ENCODE results near the gene HEXD.

HEXD gene

GRCh38 chr17:82415336-82415735 lies 2.8 kb upstream of the HEXD start:
- DNase-seq (ENCODE audit: low read depth), result no peak

- no peak for DNase-seq (ENCODE audit: low read depth)
Measured at GRCh38 chr17:82415786-82416185, 2.4 kb upstream of the HEXD start.

GRCh38 chr17:82416264-82416663 lies 1.9 kb upstream of the HEXD start:
- no peak for DNase-seq (ENCODE audit: low read depth)

DNA sequence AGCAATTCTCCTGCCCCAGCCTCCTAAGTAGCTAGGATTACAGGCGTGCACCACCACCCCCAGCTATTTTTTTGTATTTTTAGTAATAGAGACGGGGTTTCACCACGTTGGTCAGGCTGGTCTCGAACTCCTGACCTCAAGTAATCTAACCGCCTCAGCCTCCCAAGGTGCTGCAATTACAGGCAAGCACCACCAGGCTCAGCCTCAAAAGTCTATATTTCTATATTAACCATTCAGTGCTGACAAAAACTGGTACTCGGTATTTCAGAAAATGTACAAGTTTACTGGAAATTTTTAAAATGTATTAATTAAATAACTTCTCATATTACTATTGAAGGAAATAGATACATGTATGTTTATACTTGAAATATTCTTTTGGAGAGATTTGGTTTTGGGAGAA lies 1.4 kb upstream of the HEXD start:
- DNase-seq (ENCODE audit: low read depth), result no peak

- no peak for DNase-seq (ENCODE audit: low read depth)
Measured at GRCh38 chr17:82419540-82419939, 1.4 kb downstream of the HEXD start.

GRCh38 chr17:82424001-82424862 lies 6.1 kb downstream of the HEXD start:
- peak; percentile 18 for DNase-seq (ENCODE audit: low read depth)

- DNase-seq (ENCODE audit: low read depth), result no peak
Measured at GRCh38 chr17:82424863-82425159, 6.7 kb downstream of the HEXD start.

- DNase-seq (ENCODE audit: low read depth), result no peak
Measured at GRCh38 chr17:82428546-82428945, 10.4 kb downstream of the HEXD start.

- DNase-seq (ENCODE audit: low read depth), result no peak
Measured at GRCh38 chr17:82429824-82430223, 11.7 kb downstream of the HEXD start.

- no peak for DNase-seq (ENCODE audit: low read depth)
Measured at GRCh38 chr17:82432017-82432416, 13.9 kb downstream of the HEXD start.

- DNase-seq (ENCODE audit: low read depth), result no peak
Measured at GRCh38 chr17:82433560-82434215, 15.5 kb downstream of the HEXD start.

DNA sequence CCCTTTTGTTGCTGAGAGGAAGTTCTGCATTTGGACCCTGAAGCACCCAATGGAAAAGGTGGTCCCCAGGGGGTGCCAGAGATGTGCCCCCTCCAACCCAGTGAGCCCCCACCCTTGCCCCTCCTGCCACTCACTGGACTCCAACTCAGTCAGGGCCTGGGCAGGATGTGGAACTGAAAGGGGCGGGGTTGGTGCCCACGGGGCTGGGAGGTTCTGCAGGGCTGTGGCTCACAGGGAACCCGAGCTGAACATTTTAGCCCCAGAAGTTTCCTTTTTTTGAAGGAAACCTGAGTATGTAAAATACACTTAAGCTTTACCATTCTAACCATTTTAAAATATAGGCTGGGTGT lies 16.0 kb downstream of the HEXD start:
- no peak for DNase-seq (ENCODE audit: low read depth)

DNA sequence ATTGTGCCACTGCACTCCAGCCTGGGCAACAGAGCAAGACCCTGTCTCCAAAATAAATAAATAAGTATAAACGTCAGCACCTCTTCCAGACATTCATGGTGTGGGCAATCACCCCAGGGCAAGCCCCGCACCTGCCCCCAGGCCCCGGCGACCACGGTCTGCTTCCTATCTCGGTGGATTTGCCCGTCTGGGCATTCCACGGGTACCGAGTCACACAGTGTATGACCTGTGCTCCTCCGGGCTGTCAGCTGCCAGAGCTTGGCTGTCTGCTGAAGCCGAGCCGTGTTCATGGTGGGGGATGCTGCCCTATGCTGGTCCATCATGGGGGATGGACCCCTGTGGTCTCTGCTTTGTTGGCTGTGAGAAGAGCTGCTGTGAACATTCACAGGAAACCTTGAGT lies 17.0 kb downstream of the HEXD start:
- DNase-seq (ENCODE audit: low read depth), result no peak

GRCh38 chr17:82435601-82436583 lies 17.7 kb downstream of the HEXD start:
- no peak for DNase-seq (ENCODE audit: low read depth)

DNA sequence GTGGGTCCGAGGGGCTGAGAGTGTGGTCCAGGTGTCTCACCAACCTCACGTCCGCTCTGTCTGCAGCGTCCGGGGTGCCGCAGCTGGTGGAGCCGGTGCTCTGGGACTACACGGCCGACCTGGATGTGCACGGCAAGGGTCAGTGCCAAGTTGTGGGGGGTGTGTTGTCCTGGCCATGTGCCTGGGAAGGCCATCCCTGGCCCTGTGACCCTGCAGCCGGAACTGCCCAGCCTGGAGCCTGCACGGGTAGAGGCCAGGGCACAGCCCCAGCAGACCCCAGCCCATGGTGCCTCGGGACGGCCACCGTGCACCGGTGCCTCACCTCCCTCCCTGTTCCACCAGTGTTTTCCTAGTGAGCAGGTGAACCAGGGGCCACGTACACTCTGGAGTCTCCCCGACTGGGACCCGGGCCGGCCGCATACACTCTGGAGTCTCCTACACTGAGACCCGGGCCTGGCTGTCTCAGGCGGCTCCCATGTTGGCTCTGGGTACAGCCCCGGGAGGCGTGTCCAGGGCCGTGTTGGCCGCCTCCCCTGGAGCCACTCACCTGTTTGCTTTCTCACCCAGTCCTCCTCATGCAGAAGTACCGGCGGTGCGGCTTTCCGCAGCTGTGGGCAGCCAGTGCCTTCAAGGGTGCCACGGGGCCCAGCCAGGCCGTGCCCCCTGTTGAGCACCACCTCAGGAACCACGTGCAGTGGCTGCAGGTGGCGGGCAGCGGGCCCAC lies 18.6 kb downstream of the HEXD start:
- DNase-seq (ENCODE audit: low read depth), result no peak

GRCh38 chr17:82437325-82437668 lies 19.1 kb downstream of the HEXD start:
- no peak for DNase-seq (ENCODE audit: low read depth)

DNA sequence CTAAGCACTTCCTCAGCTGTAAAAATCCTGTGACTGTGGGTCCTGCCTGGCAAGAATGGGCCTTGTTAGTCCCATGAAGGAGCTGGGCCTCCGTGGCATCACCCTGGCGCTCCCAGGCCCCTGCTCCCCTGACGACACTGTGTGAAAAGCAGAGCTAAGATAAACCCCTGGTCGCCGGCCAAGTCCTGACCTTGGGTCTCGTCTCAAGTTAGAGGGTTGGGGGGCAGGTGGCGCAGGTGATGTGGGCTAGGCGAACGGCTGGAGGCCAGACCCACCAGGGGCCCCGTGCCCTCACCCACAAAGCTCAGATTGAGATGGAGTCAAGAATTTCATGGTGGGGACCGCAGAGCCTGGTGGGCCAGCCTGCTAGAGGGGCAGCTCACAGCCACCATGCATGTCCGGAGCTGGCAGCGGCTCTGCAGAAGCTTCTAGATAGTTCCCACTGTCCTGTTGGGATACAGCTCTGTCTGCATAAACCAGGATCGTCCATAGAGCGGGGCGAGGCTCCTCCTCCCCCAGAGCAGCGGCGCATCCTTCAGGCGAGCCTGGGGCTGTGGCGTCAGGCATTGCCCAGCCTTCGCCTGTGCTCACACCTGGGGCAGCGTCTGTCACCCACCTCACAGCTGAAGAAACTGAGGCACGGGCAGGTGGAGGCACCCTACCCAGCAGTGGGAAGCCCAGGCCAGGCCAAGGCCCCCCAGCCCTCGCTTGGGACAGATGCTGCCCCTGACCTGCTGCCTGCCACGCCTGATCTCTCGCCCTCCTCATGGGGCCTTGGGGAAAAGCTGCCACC lies 20.4 kb downstream of the HEXD start:
- DNase-seq (ENCODE audit: low read depth), result no peak

GRCh38 chr17:82439194-82439828 lies 21.2 kb downstream of the HEXD start:
- DNase-seq (ENCODE audit: low read depth), result no peak

DNA sequence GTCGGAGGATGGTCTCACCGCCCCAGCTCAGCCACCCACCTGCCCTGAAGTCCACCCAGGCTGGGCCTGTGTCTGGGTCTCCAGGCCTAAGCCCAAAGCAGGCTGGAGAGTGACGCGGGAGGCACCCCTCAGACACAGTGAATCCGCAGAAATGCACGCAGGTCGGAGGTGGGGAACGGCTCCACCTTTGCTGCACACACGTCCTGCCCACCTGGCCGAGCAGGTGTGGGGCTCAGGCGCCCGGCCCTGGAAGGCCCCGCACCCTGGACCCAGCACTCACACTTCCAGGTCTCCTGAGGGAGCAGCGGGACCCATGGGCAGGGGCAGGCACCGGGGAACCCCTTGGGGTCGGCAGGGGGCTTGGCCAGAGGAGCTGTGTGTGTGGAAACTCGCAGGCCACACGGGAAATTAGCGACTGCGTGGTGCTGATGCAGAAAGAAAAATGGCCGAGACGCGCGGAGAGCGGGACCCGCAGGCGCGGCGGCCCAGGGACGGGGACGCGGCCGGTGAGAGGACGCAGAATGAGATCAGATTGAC lies 21.8 kb downstream of the HEXD start:
- no peak for DNase-seq (ENCODE audit: low read depth)

- no peak for DNase-seq (ENCODE audit: low read depth)
Measured at GRCh38 chr17:82440469-82440981, 22.4 kb downstream of the HEXD start.

Measured in stimulated activated CD8-positive, alpha-beta memory T cell treated with anti-CD3 and anti-CD28 coated beads, Interleukin-12 subunit alpha, Interleukin-12 subunit beta, amount 100 ng/mL, for 4 hours (primary cell).